Measurements from ENCODE around the gene HIPK3. TPM values are rescaled to one million over a fixed set of nuclear protein-coding genes. Genes with fewer than 3 reads are reported as not detected.

The HIPK3 gene
- total RNA-seq, 4 donors from 2014 or later: 244 to 362 (median 344) TPM

- Histone ChIP-seq H3K4me3 (no peak overlapping the region), H3K27me3 (peaks cover 0 to 31% (median 7%) of the 10 kb centered on the region in 4 donors), H3K4me1 (peaks cover 0 to 20% (median 18%) of the 10 kb centered on the region in 4 donors), H3K9me3 (no peaks in the 10 kb centered on the region), H3K27ac (replicated peaks in 1 of 4) (no peak overlapping the region), H3K36me3 (no peaks in the 10 kb centered on the region)
- intact Hi-C loops (cut with DNase I): no loop called here
- 81% methylated on average over 3 of the region's 3 CpGs for WGBS
- TF ChIP-seq POLR2AphosphoS5 (IDR thresholded peaks at IDR 0.05) (no peak), EP300 (IDR thresholded peaks at IDR 0.05) (no peak), POLR2A (IDR thresholded peaks at IDR 0.05; ENCODE audit: low read depth) (no peak), CTCF (IDR thresholded peaks at IDR 0.05) (no peak)
- no peak for DNase-seq (ENCODE audit: extremely low spot score)
Observed at GRCh38 chr11:33379947-33380346, 122.8 kb downstream of the HIPK3 start.

GRCh38 chr11:33383075-33383919 lies 126.1 kb downstream of the HIPK3 start:
- Histone ChIP-seq H3K36me3 (no peaks in the 10 kb centered on the region), H3K27me3 (peaks cover 0 to 4% (median 0%) of the 10 kb centered on the region in 4 donors), H3K4me1 (no peaks in the 10 kb centered on the region), H3K4me3 (no peak overlapping the region), H3K9me3 (peaks cover 0 to 11% (median 5%) of the 10 kb centered on the region in 4 donors), H3K27ac (replicated peaks in 1 of 4) (no peak overlapping the region)
- intact Hi-C loops (cut with DNase I): no loop called here
- TF ChIP-seq POLR2AphosphoS5 (IDR thresholded peaks at IDR 0.05): no peak
- no peak for TF ChIP-seq POLR2A (IDR thresholded peaks at IDR 0.05; ENCODE audit: low read depth)
- TF ChIP-seq EP300 (IDR thresholded peaks at IDR 0.05): no peak
- 80% methylated on average over 8 of the region's 8 CpGs for WGBS
- DNase-seq (ENCODE audit: extremely low spot score): no peak

GRCh38 chr11:33383920-33384209 lies 126.7 kb downstream of the HIPK3 start:
- intact Hi-C loops (cut with DNase I): no loop called here
- peaks cover 0 to 11% (median 5%) of the 10 kb centered on the region in 4 donors for H3K9me3 ChIP-seq
- TF ChIP-seq POLR2AphosphoS5 (IDR thresholded peaks at IDR 0.05): no peak
- TF ChIP-seq POLR2A (IDR thresholded peaks at IDR 0.05; ENCODE audit: low read depth): no peak
- no peak for TF ChIP-seq CTCF (IDR thresholded peaks at IDR 0.05)
- no peak for TF ChIP-seq EP300 (IDR thresholded peaks at IDR 0.05)
- H3K4me1 ChIP-seq: no peaks in the 10 kb centered on the region
- no peak overlapping the region for H3K27ac ChIP-seq (replicated peaks in 1 of 4)
- no peak for DNase-seq (ENCODE audit: extremely low spot score)
- no peak overlapping the region for H3K4me3 ChIP-seq
- 91% methylated on average over 1 of the region's 1 CpG for WGBS
- no peaks in the 10 kb centered on the region for H3K36me3 ChIP-seq
- H3K27me3 ChIP-seq: peaks cover 0 to 4% (median 0%) of the 10 kb centered on the region in 4 donors

GRCh38 chr11:33384220-33384619 lies 127.0 kb downstream of the HIPK3 start:
- Histone ChIP-seq H3K4me3 (no peak overlapping the region), H3K9me3 (peaks cover 0 to 11% (median 5%) of the 10 kb centered on the region in 4 donors), H3K27ac (replicated peaks in 1 of 4) (no peak overlapping the region), H3K27me3 (peaks cover 0 to 4% (median 0%) of the 10 kb centered on the region in 4 donors), H3K36me3 (no peaks in the 10 kb centered on the region), H3K4me1 (no peaks in the 10 kb centered on the region)
- TF ChIP-seq EP300 (IDR thresholded peaks at IDR 0.05): no peak
- TF ChIP-seq POLR2AphosphoS5 (IDR thresholded peaks at IDR 0.05): no peak
- no peak for TF ChIP-seq POLR2A (IDR thresholded peaks at IDR 0.05; ENCODE audit: low read depth)
- no peak for TF ChIP-seq CTCF (IDR thresholded peaks at IDR 0.05)
- 77% methylated on average over 2 of the region's 2 CpGs for WGBS
- intact Hi-C loops (cut with DNase I): no loop called here
- no peak for DNase-seq (ENCODE audit: extremely low spot score)

GRCh38 chr11:33387581-33387980 lies 130.4 kb downstream of the HIPK3 start:
- intact Hi-C loops (cut with DNase I): no loop called here
- Histone ChIP-seq H3K4me3 (no peak overlapping the region), H3K36me3 (no peaks in the 10 kb centered on the region), H3K27me3 (no peaks in the 10 kb centered on the region), H3K27ac (replicated peaks in 1 of 4) (no peak overlapping the region), H3K9me3 (peaks cover 0 to 11% (median 5%) of the 10 kb centered on the region in 4 donors), H3K4me1 (no peaks in the 10 kb centered on the region)
- TF ChIP-seq POLR2A (IDR thresholded peaks at IDR 0.05; ENCODE audit: low read depth) (no peak), EP300 (IDR thresholded peaks at IDR 0.05) (no peak), POLR2AphosphoS5 (IDR thresholded peaks at IDR 0.05) (no peak), CTCF (IDR thresholded peaks at IDR 0.05) (no peak)
- DNase-seq (ENCODE audit: extremely low spot score): no peak
- 55% methylated on average over 3 of the region's 3 CpGs for WGBS

Measured in esophagus muscularis mucosa (tissue), 4 donors.